ENCODE data around the gene TMEM106B. TPM values are rescaled to one million over a fixed set of nuclear protein-coding genes. Genes with fewer than 3 reads are reported as not detected.

TMEM106B gene
- total and polyA plus RNA-seq, 2 of the 8 experiments (the other 6 are each of a cell fraction or from before 2014, with no cell fraction given), result 16.0 to 29.1 TPM

DNA sequence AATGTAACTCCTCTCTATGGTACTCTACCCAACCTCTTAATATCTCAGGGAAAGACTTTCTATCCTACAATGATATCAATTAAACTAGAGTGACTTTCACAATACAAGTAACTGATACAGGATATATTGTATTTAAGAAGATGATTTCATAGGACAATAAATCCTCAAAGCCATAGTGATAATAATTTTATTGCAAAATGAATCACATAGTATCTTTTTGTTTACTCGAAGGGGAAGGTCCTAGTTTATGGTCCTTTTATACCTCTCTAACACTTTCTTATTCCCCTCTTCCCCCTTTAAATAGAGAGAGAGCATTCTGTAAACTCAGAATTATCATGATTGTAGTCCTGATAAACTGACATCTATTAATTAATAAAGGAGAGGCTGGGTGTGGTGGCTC lies 56.4 kb downstream of the TMEM106B start (continued):
- TF ChIP-seq RFX5 (IDR thresholded peaks at IDR 0.05; ENCODE audit: borderline replicate concordance, low read depth, low read length), result no peak

All from H1 (cell line).